Colonic mucosa (tissue), 4 donors: ENCODE measurements around the gene IL12RB1. TPM values are rescaled to one million over a fixed set of nuclear protein-coding genes. Genes with fewer than 3 reads are reported as not detected.
A peak's percentile ranks its signal among the peaks of the same experiment; 100 is the strongest.

Experiments
- DNase-seq: peaks from one replicate; pipeline ENCODE4 v3.0.0-alpha.2; 2020
- H3K27ac ChIP-seq: fragments of 200-600 bp; one replicate; pipeline ENCODE4 v1.8.0; 2021
- H3K27me3 ChIP-seq: fragments of 200-600 bp; one replicate; pipeline ENCODE4 v1.8.0; 2021
- H3K36me3 ChIP-seq: fragments of 200-600 bp; one replicate; pipeline ENCODE4 v1.8.0; 2021
- H3K4me1 ChIP-seq: fragments of 200-600 bp; one replicate; pipeline ENCODE4 v1.8.0; 2021; ENCODE audit warnings: mild to moderate bottlenecking
- H3K4me3 ChIP-seq: fragments of 200-600 bp; one replicate; pipeline ENCODE4 v1.8.0; 2021
- H3K9ac ChIP-seq, 2 donors: one replicate each; pipeline ENCODE4 v1.7.0; 2013; ENCODE audit warnings: control low read depth in 2 of 2, low read depth in 2 of 2, low read length in 2 of 2
- H3K9me3 ChIP-seq: fragments of 200-600 bp; one replicate; pipeline ENCODE4 v1.8.0; 2021
- CTCF ChIP-seq: fragments of 200-600 bp; IDR thresholded peaks from one replicate; pipeline ENCODE4 v1.8.0; 2022; ENCODE audit warnings: antibody characterized with exemption, mild to moderate bottlenecking
- intact Hi-C: fragments of 100-400 bp; cut with DNase I; formaldehyde crosslinking; loops from one replicate; pipeline ENCODE4 v1.14.1; 2022
- total RNA-seq, 2 donors: library from RNA; stranded (reverse); fragmentation: NEBNext Ultra II Directional in 1 of 2; extraction: Animal tissue kit (Norgen Biotek cat#: 25700) in 1 of 2; gene quantifications; one replicate each; pipeline ENCODE4 v1.2.1, GENCODE V29; 2021
- donor health status: healthy.
- donor health status: DM: no; HTN: no; CAD: no.
- donor health status: DM: no; HTN: no; CAD: no.

IL12RB1 gene
- 1 to 10 TPM in 1 of 2 donors, under 1 TPM in 1; 0.53 to 1.1 TPM for total RNA-seq

- no peaks in the 10 kb centered on the region for H3K4me1 ChIP-seq
- no peak for TF ChIP-seq CTCF
- H3K9ac ChIP-seq, result peak within 1 kb of the TSS in 1 of 2 donors; percentile 72
- no peaks in the 10 kb centered on the region for H3K36me3 ChIP-seq
- peak within 1 kb of the TSS; percentile 11 for H3K4me3 ChIP-seq
- DNase-seq, result no peak
- H3K27me3 ChIP-seq, result no peaks in the 10 kb centered on the region
- intact Hi-C loops, result no loop called here
- no peaks in the 10 kb centered on the region for H3K9me3 ChIP-seq
- peak within 1 kb of the TSS; percentile 37 for H3K27ac ChIP-seq
Observed at GRCh38 chr19:18086590-18087138, at the start of gene IL12RB1. IL12RB1 (minus strand) TSS chr19:18086934; CDS start chr19:18086823, 111 bp downstream.

DNA sequence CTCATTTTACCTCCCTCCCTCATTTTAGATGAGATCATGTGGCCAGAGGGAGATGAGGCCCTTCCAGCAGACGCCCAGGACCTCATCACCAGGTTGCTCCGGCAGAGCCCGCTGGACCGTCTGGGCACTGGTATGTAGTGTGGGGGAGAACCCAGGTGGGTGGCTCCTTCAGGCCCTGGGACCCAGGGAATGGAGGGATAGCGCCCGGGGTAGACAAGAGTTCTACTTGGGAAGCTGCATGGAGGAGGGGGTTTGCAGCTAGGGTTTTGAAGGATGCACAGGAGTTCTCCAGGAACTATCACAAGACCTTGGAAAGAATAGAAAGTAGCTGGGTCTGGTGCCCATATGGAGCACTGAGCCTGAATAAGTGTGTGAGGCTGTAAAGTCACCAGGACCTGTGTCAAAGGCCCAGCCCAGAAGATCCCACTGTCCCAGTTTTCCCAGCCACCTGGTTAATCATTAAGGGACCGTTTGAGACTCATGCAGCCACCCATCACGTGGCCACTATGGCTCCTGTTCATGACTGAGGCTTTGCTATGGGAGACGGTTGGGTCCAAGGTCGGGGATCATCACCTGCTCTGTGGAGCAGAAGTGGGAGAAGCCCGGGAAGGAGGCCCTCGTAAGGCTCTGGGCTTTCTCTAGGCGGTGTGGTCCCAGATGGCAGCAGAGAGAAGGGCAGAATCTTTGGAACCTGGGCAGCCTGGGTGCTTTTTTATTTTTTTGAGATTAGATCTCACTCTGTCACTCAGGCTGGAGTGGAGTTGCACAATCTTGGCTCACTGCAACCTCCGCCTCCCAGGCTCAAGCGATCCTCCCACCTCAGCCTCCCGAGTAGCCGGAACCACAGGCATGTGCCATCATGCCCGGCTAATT lies 49.2 kb upstream of the IL12RB1 start:
- Histone ChIP-seq H3K27ac (peak overlapping the region; percentile 65), H3K9ac (peak overlapping the region in 1 of 2 donors; percentile 34), H3K4me3 (no peak overlapping the region), H3K36me3 (peaks cover 11% of the 10 kb centered on the region), H3K27me3 (no peaks in the 10 kb centered on the region), H3K9me3 (no peaks in the 10 kb centered on the region), H3K4me1 (no peaks in the 10 kb centered on the region)
- no peak for TF ChIP-seq CTCF
- peak; percentile 92 for DNase-seq
- intact Hi-C loops, result no loop called here

- no peak overlapping the region for H3K9ac ChIP-seq
- TF ChIP-seq CTCF, result no peak
- H3K4me1 ChIP-seq, result no peaks in the 10 kb centered on the region
- intact Hi-C loops, result no loop called here
- peaks cover 16% of the 10 kb centered on the region for H3K36me3 ChIP-seq
- no peak overlapping the region for H3K27ac ChIP-seq
- DNase-seq, result no peak
- H3K27me3 ChIP-seq, result no peaks in the 10 kb centered on the region
- no peaks in the 10 kb centered on the region for H3K9me3 ChIP-seq
- no peak overlapping the region for H3K4me3 ChIP-seq
Observed at GRCh38 chr19:18131841-18132596, 45.3 kb upstream of the IL12RB1 start.

GRCh38 chr19:18130523-18131242 lies 43.9 kb upstream of the IL12RB1 start:
- Histone ChIP-seq H3K9me3 (no peaks in the 10 kb centered on the region), H3K4me3 (no peak overlapping the region), H3K9ac (no peak overlapping the region), H3K36me3 (peaks cover 16% of the 10 kb centered on the region), H3K27me3 (no peaks in the 10 kb centered on the region), H3K4me1 (no peaks in the 10 kb centered on the region), H3K27ac (no peak overlapping the region)
- DNase-seq, result no peak
- no peak for TF ChIP-seq CTCF
- intact Hi-C loops, result no loop called here

DNA sequence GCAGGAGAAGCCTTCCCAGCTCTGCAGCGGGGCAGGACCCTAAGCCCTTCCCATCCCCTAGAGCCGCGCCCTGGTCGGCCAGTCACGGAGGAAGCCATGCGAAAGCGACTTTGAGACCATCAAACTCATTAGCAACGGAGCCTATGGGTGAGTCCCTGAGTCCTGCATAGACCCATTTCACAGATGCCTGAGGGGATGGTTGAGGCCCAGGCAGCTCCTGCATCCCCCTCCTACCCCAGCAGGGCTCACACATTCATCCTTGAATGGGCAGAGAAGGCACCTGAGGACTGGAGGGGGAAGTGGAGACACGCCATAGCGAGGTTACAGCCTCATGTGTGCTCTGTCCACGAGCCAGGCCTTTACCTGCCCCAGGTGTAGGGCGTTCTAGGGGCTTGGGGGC lies 42.1 kb upstream of the IL12RB1 start:
- Histone ChIP-seq H3K4me3 (no peak overlapping the region), H3K36me3 (peaks cover 22% of the 10 kb centered on the region), H3K9me3 (no peaks in the 10 kb centered on the region), H3K4me1 (no peaks in the 10 kb centered on the region), H3K27ac (no peak overlapping the region), H3K9ac (no peak overlapping the region), H3K27me3 (no peaks in the 10 kb centered on the region)
- no peak for TF ChIP-seq CTCF
- intact Hi-C loops, result no loop called here
- DNase-seq, result no peak
